ENCODE results near the gene SDC4. TPM values are rescaled to one million over a fixed set of nuclear protein-coding genes. Genes with fewer than 3 reads are reported as not detected.
"Not testable (repeated sequence)": the region's sequence is repeated elsewhere in the genome, so short reads cannot be mapped to it uniquely, and the experiment has no call there.

Gene SDC4
- total RNA-seq, 1 donor from 2014 or later: 80.7 TPM

- intact Hi-C loops (cut with DNase I): no loop called here
- DNase-seq (no peak), ATAC-seq (ENCODE audit: poor library complexity) (no peak)
These were observed 18.4 kb upstream of the SDC4 start for GRCh38 chr20:45366631-45367030.

DNA sequence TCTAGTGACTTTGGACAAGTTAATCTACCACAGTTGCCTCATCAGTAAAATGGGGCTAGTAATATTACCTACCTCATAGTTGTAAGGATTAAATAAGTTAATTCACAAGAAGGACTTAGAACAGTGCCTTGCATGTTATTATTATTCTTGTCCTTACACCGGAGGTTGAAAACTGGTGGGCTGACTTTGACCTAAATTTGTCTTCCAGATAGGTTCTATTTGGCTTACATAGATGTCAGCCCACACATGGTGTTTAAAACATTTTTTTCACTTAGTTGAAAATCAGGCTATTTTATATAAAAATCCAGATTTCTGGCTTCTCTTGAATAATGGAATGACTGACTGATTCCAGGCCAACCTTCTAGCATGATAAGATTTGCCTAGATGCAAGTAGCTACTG is 18.0 kb upstream of the SDC4 start:
- DNase-seq (no peak), ATAC-seq (ENCODE audit: poor library complexity) (no peak)
- intact Hi-C loops (cut with DNase I): no loop called here

GRCh38 chr20:45365444-45365970 is 17.3 kb upstream of the SDC4 start:
- intact Hi-C loops (cut with DNase I): no loop called here
- no peak for DNase-seq

DNA sequence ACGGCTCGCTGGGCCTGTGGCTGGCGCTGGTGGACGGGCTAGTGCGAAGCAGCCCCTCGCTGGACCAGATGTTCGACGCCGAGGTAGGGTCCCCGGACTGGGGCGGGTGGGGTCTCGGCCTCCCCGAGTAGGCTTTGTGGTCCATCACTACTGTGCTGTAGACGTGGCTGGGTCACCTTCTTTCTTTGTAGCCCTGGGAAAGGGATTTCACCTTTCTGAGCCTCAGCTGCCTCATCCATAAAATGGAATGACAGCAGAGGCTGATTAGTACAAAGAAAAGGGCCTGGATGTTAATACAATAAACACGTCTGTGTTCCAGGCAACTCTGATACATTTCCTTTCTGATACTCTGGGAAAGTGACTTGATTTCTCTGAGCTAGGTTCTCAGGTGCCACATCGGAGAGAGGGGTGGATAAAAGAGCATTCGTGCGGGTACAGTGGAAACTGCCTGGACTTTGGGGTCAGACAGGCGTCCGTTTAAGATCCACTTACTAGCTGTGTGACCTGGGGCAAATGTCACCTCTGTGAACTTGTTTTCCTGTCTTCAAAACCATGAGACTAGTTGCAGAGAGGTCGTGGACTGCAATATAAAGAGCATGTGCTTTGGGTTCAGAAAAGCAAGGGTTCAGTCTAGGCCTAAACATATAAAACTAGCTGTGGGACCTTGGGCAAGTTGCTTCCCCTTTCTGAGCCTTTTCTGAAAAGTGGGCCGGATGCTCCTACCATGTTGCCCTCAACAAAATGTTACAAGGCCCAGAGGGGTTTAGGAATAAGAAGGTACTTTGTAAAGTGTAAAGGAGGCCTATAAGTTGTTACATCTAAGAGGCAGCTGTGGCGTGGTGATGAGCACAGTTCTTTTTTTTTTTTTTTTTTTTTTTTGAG is 15.6 kb upstream of the SDC4 start:
- ATAC-seq (ENCODE audit: poor library complexity) (no peak), DNase-seq (no peak)
- intact Hi-C loops (cut with DNase I): no loop called here

More at GRCh38 chr20:45365444-45365970, 17.3 kb upstream of the SDC4 start:
- no peak for ATAC-seq (ENCODE audit: poor library complexity)

- DNase-seq: peak; percentile 99
- ATAC-seq (ENCODE audit: poor library complexity): peak; percentile 91
- intact Hi-C loops (cut with DNase I): no loop called here
These were observed 14.8 kb upstream of the SDC4 start, which contains the start of gene SYS1 for GRCh38 chr20:45362804-45363610. TSS of gene SYS1 (plus strand) at chr20:45363156. CDS start at chr20:45363532, 376 bp downstream.

DNA sequence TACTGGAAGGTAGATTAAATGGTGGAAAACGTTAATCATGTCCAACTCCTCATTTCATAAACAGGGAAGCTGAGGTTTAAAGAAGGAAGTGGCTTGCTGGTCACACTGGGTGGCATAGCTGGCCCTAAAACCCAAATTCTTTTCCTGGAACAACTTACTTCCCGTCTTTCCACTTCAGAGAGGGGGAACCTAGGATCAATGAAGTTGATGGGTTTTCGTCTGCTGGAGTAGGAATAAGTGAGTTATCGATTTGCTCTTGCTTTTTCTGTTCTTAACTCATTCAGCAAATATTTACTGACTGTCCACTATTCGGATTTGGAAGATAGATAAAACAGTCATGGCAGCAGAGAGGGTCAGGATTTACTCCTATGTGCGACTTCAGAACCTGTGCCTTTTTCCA is 13.6 kb upstream of the SDC4 start:
- intact Hi-C loops (cut with DNase I): no loop called here
- DNase-seq (no peak), ATAC-seq (ENCODE audit: poor library complexity) (no peak)

- DNase-seq: no peak
- intact Hi-C loops (cut with DNase I): loop anchor here (2.0 kb wide), 1 partner anchor 19 kb away; no protein-coding TSS in a partner anchor
- no peak for ATAC-seq (ENCODE audit: poor library complexity)
These were observed 11.4 kb upstream of the SDC4 start for GRCh38 chr20:45359406-45360148.

GRCh38 chr20:45359069-45359405 is 10.8 kb upstream of the SDC4 start:
- ATAC-seq (ENCODE audit: poor library complexity): peak; percentile 51
- DNase-seq: peak; percentile 62
- intact Hi-C loops (cut with DNase I): loop anchor here (2.0 kb wide), 1 partner anchor 18 kb away; no protein-coding TSS in a partner anchor

DNA sequence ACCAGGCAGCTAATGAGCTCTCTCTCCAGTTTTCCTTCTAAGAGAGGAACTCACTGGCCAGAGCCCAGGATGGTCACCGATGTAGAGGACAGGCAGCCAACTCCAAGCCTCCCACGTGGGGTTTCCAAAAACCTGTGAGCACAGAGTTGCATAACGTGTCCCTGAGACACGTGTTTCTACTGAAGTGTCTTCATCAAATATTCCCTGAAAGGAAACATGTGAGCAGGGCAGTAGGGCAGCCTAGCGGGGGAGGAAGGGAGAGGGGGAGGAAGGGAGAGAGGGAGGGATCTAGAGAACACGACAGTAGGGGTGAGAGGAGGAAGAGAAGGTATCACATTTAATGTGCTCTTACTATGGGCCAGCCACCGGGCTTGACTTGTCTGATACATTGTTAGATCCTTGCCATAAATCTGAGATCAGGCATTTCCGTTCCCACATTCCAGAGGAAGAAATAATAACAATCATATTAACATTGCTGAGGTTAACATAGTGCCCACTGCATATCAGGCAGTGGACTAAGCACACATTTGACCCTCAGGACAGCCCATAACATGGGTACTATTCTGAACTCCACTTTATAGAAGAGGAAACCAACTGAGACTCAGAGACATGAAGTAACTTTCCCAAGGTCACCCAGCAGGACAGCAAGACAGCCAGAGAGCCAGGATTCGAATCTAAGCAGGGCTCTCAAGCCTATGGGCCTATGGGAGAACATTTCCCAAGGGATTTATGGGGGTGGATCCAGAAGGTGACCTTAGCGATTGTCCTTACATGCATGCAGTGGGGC is 10.3 kb upstream of the SDC4 start:
- intact Hi-C loops (cut with DNase I): loop anchor here (2.0 kb wide), 1 partner anchor 18 kb away; no protein-coding TSS in a partner anchor
- DNase-seq (peak; percentile 80), ATAC-seq (ENCODE audit: poor library complexity) (peak; percentile 70)

DNA sequence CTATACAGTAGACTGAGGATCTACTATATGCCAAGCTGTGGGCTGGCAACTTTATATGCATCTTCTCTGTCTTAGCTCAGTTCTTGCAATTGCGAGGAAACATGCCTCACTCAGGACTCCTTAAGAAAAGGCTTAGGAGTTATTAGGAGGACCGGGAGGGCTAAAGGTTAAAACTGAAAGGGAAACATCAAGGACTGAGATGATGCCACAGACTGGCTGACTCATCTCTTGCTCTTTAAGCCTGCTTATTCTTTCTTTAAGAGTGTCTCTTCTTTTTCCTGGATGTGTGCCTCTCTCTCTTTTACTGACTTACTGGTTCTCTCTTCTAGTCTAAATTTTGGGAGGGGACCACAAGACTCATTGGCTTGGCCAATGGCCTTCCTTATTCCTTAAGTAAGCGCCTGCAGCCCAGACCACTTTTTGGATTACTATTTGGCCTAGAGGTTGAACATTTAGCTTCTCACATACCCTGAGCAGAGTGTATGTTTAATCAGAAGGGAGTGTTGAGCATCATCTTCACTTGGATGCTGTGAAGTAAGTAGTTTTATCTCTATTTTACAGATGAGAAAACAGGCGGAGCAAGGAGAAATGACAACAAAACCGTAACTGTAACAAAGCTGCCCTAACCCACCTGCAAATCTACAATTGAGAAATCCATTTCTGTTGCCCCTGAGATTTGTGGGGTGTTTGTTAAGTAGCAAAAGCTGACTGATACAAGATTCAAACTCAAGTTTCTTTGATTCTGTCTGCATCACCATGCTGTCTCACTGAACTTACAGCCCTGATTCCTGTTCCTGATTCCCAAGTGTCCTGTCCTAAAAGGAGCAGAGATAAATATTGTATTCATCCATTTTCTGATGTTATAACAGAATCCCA is 7.2 kb upstream of the SDC4 start:
- intact Hi-C loops (cut with DNase I): no loop called here
- ATAC-seq (ENCODE audit: poor library complexity) (no peak), DNase-seq (no peak)

GRCh38 chr20:45354423-45355208 is 6.4 kb upstream of the SDC4 start:
- intact Hi-C loops (cut with DNase I): no loop called here
- no peak for ATAC-seq (ENCODE audit: poor library complexity)
- DNase-seq: no peak

DNA sequence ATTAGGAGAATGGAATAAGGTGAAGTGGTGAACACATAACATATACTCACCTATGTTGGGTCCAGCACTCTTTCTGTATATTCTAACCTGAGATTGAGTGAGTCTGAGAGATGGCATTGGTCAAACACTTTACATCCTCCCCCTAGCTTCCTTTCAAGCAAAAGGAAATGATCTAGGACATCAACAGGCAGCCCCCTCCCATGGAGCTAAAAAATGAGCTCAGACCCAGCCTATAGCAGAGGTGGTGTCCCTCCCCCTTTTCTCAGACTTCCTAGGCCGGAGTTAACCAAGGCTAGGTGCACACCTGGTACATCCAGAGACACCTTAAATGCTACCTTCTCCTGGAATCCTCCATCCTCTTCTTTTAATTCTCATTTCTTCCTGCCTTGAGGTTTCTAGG is 5.5 kb upstream of the SDC4 start:
- ATAC-seq (ENCODE audit: poor library complexity) (no peak), DNase-seq (no peak)
- intact Hi-C loops (cut with DNase I): no loop called here

GRCh38 chr20:45352729-45353128 is 4.5 kb upstream of the SDC4 start:
- intact Hi-C loops (cut with DNase I): no loop called here
- no peak for ATAC-seq (ENCODE audit: poor library complexity)
- no peak for DNase-seq

GRCh38 chr20:45350795-45351194 is 2.6 kb upstream of the SDC4 start:
- DNase-seq; ATAC-seq (ENCODE audit: poor library complexity); intact Hi-C loops (cut with DNase I): not testable (repeated sequence)

DNA sequence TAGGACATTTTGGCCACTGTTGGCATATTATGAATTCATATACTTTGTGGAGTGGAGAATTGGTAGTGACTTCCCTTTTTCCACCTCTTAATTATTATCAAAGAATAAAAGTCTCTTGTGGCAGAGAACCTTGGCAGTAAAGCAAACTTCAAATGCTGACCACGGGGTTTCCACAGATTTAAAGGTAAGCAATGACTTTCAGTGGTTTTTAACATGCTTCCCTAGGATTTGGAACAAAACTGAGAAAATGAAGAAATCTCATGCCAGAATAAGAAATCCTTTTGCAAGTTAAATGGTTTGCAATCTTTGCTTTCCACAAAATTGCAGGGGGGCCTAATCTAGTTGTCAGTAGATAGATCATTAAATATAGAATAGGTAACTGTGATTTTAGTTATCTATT is 2.0 kb upstream of the SDC4 start:
- ATAC-seq (ENCODE audit: poor library complexity): no peak
- no peak for DNase-seq
- intact Hi-C loops (cut with DNase I): no loop called here

GRCh38 chr20:45347297-45347935 is 808 bp downstream of the SDC4 start:
- peak; percentile 38 for ATAC-seq (ENCODE audit: poor library complexity)
- intact Hi-C loops (cut with DNase I): no loop called here

More at GRCh38 chr20:45347297-45347935, 808 bp downstream of the SDC4 start:
- peak; percentile 51 for DNase-seq
